Measurements from ENCODE around the gene LMLN. TPM values are rescaled to one million over a fixed set of nuclear protein-coding genes. Genes with fewer than 3 reads are reported as not detected.

LMLN gene
- total RNA-seq, 2 experiments from 2014 or later: 3.5 to 3.6 TPM

DNA sequence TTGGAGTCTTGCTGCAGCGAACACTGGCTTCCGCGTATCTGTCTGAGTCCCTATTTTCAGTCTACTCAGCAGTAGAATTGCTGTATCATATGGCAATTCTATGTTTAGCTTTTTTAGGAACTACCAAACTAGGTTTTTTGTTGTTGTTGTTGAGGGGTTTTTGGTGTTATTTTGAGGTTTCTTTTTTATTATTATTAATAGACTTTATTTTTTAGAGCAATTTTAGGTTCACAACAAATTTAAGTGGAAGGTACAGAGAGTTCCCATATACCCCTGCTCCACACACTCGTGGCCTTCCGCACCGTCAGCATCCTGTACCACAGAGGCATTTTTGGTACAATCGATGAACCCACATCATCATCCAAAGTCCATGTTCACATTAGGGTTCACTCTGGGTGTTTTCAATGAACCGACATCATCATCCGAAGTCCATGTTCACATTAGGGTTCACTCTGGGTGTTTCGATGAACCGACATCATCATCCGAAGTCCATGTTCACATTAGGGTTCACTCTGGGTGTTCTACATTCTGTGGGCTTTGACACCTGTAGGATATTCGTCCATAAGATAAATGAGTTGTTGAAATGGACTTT is 67.9 kb downstream of the LMLN start:
- Histone ChIP-seq H3K27me3 (ENCODE audit: control insufficient read depth in 1 of 2, insufficient read depth in 2 of 2, low read length in 2 of 2) (no peaks in the 10 kb centered on the region), H3K36me3 (ENCODE audit: insufficient read depth, low read length) (no peaks in the 10 kb centered on the region), H3K9me3 (ENCODE audit: control insufficient read depth in 1 of 2, insufficient read depth in 1 of 2, low read length in 2 of 2) (no peaks in the 10 kb centered on the region), H3K4me1 (ENCODE audit: insufficient read depth, low read length) (no peaks in the 10 kb centered on the region), H3K4me3 (ENCODE audit: low read length) (no peak overlapping the region), H3K27ac (ENCODE audit: low read depth in 1 of 2, low read length in 2 of 2) (no peak overlapping the region)
- ATAC-seq (ENCODE audit: poor library complexity): no peak
- TF ChIP-seq, protein P1, sequence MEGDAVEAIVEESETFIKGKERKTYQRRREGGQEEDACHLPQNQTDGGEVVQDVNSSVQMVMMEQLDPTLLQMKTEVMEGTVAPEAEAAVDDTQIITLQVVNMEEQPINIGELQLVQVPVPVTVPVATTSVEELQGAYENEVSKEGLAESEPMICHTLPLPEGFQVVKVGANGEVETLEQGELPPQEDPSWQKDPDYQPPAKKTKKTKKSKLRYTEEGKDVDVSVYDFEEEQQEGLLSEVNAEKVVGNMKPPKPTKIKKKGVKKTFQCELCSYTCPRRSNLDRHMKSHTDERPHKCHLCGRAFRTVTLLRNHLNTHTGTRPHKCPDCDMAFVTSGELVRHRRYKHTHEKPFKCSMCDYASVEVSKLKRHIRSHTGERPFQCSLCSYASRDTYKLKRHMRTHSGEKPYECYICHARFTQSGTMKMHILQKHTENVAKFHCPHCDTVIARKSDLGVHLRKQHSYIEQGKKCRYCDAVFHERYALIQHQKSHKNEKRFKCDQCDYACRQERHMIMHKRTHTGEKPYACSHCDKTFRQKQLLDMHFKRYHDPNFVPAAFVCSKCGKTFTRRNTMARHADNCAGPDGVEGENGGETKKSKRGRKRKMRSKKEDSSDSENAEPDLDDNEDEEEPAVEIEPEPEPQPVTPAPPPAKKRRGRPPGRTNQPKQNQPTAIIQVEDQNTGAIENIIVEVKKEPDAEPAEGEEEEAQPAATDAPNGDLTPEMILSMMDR (IDR thresholded peaks at IDR 0.05): no peak
- Mint-ChIP-seq H3K4me3 (no peak overlapping the region), H3K36me3 (ENCODE audit: low read depth) (peaks cover 25% of the 10 kb centered on the region), H3K27me3 (no peaks in the 10 kb centered on the region), H3K9me3 (no peaks in the 10 kb centered on the region), H3K27ac (no peak overlapping the region), H3K4me1 (ENCODE audit: low read depth) (no peaks in the 10 kb centered on the region)
- intact Hi-C loops (cut with DNase I, micrococcal nuclease): no loop called here
- ChIA-PET CTCF (no interaction called here), POLR2A (no interaction called here)
- DNase-seq: no peak

DNA sequence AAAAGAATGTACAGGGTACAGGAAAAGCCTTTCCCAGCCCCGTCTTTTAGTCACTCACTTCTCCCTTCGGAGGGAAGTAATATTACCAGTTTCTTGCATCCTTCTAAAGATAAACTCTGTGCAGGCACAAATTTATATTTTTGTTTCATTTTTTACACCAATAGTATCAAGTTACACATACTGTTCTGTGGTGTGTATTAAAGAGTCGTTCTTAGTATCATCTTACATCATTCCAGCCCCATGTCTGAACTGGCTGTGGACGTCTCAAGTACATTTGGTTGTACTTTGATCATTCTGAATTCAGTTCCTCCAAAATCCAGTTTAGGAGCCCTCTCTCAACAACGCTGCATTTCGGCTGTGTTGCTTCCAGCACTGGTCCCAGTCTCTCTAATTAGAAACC is 68.7 kb downstream of the LMLN start:
- Mint-ChIP-seq H3K36me3 (ENCODE audit: low read depth) (peaks cover 25% of the 10 kb centered on the region), H3K9me3 (no peaks in the 10 kb centered on the region), H3K4me3 (no peak overlapping the region), H3K27me3 (no peaks in the 10 kb centered on the region), H3K27ac (no peak overlapping the region), H3K4me1 (ENCODE audit: low read depth) (no peaks in the 10 kb centered on the region)
- Histone ChIP-seq H3K27ac (ENCODE audit: low read depth in 1 of 2, low read length in 2 of 2) (no peak overlapping the region), H3K27me3 (ENCODE audit: control insufficient read depth in 1 of 2, insufficient read depth in 2 of 2, low read length in 2 of 2) (no peaks in the 10 kb centered on the region), H3K36me3 (ENCODE audit: insufficient read depth, low read length) (no peaks in the 10 kb centered on the region), H3K4me3 (ENCODE audit: low read length) (no peak overlapping the region), H3K4me1 (ENCODE audit: insufficient read depth, low read length) (no peaks in the 10 kb centered on the region), H3K9me3 (ENCODE audit: control insufficient read depth in 1 of 2, insufficient read depth in 1 of 2, low read length in 2 of 2) (no peaks in the 10 kb centered on the region)
- CTCF ChIA-PET: no interaction called here
- POLR2A ChIA-PET: no interaction called here
- intact Hi-C loops (cut with DNase I, micrococcal nuclease): no loop called here
- no peak for DNase-seq
- no peak for ATAC-seq (ENCODE audit: poor library complexity)
- TF ChIP-seq, protein P1 (IDR thresholded peaks at IDR 0.05): no peak

DNA sequence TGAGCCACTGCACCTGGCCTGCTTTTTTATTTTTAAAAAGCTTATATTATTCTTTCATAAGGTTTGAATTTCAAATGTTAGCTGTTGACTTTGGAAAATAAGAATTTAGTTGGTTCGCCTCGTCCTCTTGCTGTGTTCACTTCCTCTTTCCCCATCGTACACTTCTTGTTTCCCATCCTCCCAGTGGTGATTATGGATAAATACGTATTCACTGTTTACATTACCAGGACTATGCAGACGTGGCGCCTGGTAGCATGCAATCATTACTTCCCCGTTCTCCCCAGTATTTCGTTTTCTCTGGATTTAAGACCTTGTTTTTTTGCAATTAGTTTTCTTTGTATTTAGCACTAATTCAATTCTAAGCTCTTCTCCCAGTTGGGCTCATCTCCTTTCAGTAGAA is 70.1 kb downstream of the LMLN start:
- no peak overlapping the region for H3K4me3 ChIP-seq (ENCODE audit: low read length)
- no peaks in the 10 kb centered on the region for H3K9me3 Mint-ChIP-seq
- H3K36me3 ChIP-seq (ENCODE audit: insufficient read depth, low read length): no peaks in the 10 kb centered on the region
- H3K4me3 Mint-ChIP-seq: no peak overlapping the region
- DNase-seq (peak in 1 of 14 experiments; percentile 5), ATAC-seq (ENCODE audit: poor library complexity) (no peak)
- POLR2A ChIA-PET: no interaction called here
- TF ChIP-seq, protein P1 (IDR thresholded peaks at IDR 0.05): no peak
- no peak overlapping the region for H3K27ac ChIP-seq (ENCODE audit: low read depth in 1 of 2, low read length in 2 of 2)
- no peaks in the 10 kb centered on the region for H3K4me1 Mint-ChIP-seq (ENCODE audit: low read depth)
- no peaks in the 10 kb centered on the region for H3K27me3 Mint-ChIP-seq
- intact Hi-C loops (cut with DNase I, micrococcal nuclease): no loop called here
- H3K4me1 ChIP-seq (ENCODE audit: insufficient read depth, low read length): no peaks in the 10 kb centered on the region
- CTCF ChIA-PET: interaction anchor here (1.1 kb wide), 1 partner anchor 90 kb away, joined by 3 read pairs; no protein-coding TSS in a partner anchor
- H3K9me3 ChIP-seq (ENCODE audit: control insufficient read depth in 1 of 2, insufficient read depth in 1 of 2, low read length in 2 of 2): no peaks in the 10 kb centered on the region
- H3K27ac Mint-ChIP-seq: no peak overlapping the region
- peaks cover 25% of the 10 kb centered on the region for H3K36me3 Mint-ChIP-seq (ENCODE audit: low read depth)
- no peaks in the 10 kb centered on the region for H3K27me3 ChIP-seq (ENCODE audit: control insufficient read depth in 1 of 2, insufficient read depth in 2 of 2, low read length in 2 of 2)
